Glutamatergic neuron (in vitro differentiated cells): ENCODE data around the gene ARHGAP24. TPM values are rescaled to one million over a fixed set of nuclear protein-coding genes. Genes with fewer than 3 reads are reported as not detected.

Source experiments
- DNase-seq: peaks from one replicate; pipeline ENCODE4 v3.0.0; 2022
- H3K27ac Mint-ChIP-seq: one replicate; pipeline ENCODE4 v1.8.0; 2020; ENCODE audit warnings: mild to moderate bottlenecking, mixed read lengths, inconsistent platforms; ENCODE audit not compliant: unreplicated experiment
- H3K27me3 Mint-ChIP-seq: one replicate; pipeline ENCODE4 v1.8.0; 2020; ENCODE audit warnings: mild to moderate bottlenecking, moderate library complexity, mixed read lengths, inconsistent platforms; ENCODE audit not compliant: unreplicated experiment
- H3K36me3 Mint-ChIP-seq: one replicate; pipeline ENCODE4 v1.8.0; 2020; ENCODE audit warnings: mild to moderate bottlenecking, mixed read lengths, inconsistent platforms; ENCODE audit not compliant: unreplicated experiment
- H3K4me1 Mint-ChIP-seq: one replicate; pipeline ENCODE4 v1.8.0; 2020; ENCODE audit warnings: mild to moderate bottlenecking, low read depth, mixed read lengths, inconsistent platforms; ENCODE audit not compliant: unreplicated experiment
- H3K4me3 Mint-ChIP-seq: one replicate; pipeline ENCODE4 v1.8.0; 2020; ENCODE audit warnings: mild to moderate bottlenecking, mixed read lengths, inconsistent platforms; ENCODE audit not compliant: unreplicated experiment
- H3K9me3 Mint-ChIP-seq: one replicate; pipeline ENCODE4 v1.8.0; 2020; ENCODE audit warnings: mild to moderate bottlenecking, moderate library complexity, mixed read lengths, inconsistent platforms; ENCODE audit not compliant: unreplicated experiment
- CTCF ChIP-seq: fragments of 200-600 bp; sonication (generic); IDR thresholded peaks from one replicate; pipeline ENCODE4 v1.5.0; 2021; ENCODE audit not compliant: partially characterized antibody, unreplicated experiment
- total RNA-seq: library from RNA; stranded (reverse); fragmentation: NEBNext Ultra II Directional; extraction: Animal tissue kit (Norgen Biotek cat#: 25700); gene quantifications from one replicate; pipeline ENCODE4 v1.2.1, GENCODE V29; 2021; ENCODE audit not compliant: unreplicated experiment

Gene ARHGAP24
- total RNA-seq, 1 donor from 2014 or later = 1.6 TPM

- TF ChIP-seq CTCF = no peak
- Mint-ChIP-seq H3K4me1 (no peaks in the 10 kb centered on the region), H3K36me3 (no peaks in the 10 kb centered on the region), H3K27ac (no peak overlapping the region), H3K4me3 (no peak overlapping the region), H3K9me3 (no peaks in the 10 kb centered on the region), H3K27me3 (peaks cover 2% of the 10 kb centered on the region)
- DNase-seq = no peak
These were observed 47.9 kb downstream of the ARHGAP24 start for GRCh38 chr4:85522836-85523235.

DNA sequence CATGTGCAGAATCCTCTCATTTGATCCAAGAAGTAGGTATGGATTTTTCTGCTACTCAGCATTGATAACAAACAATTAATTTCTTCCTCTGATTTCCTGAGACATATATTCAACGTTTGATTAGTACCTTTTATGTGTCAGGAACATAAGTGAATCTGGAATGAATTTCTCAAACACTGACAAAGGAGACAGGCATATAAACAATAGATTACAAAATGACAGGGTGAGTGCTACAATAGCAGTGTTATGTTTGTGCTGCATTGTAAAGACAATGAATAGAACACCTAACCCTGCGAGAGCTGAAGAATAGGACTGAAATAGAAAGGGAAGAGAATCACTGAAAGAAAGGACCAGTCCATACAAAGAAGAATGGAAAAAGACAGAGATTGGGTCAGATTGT is 52.9 kb downstream of the ARHGAP24 start:
- Mint-ChIP-seq H3K27ac (no peak overlapping the region), H3K9me3 (no peaks in the 10 kb centered on the region)
- TF ChIP-seq CTCF = no peak

DNA sequence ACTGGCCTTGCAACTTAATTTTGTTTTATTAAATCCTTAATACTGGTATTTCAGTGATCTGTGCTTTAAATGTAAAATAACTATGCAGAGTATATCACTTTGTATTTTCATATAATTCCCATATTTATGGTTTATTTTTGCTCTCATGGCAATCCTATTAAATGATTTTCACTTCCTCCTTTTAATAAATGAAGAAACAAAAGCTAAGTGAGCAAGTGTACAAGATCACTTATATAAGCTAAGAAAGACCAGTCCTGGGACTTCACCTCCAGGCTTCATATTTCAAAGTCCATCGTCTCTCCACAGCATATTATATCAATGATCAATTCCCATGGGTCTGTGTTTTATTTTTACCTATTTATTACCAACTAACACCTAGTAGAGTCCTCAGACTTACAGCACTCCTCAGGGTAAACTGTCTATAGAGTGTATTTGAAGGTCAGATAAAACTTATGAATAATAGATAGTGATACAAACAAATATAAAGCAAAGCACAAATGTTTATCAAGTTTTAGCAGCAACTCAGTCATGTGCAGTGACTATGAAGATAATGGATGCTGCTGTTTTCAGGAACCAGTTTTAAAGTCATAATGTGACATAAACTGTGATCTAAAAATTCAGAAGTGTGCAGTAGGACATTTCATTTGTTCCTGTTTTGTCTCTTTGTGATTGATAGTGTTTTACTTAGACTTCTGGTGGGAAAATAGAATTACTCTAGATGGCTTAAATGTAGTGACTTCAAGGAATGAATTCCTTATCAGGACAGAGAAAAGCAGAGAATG is 56.8 kb downstream of the ARHGAP24 start:
- Mint-ChIP-seq H3K9me3 (no peaks in the 10 kb centered on the region), H3K27ac (no peak overlapping the region), H3K36me3 (no peaks in the 10 kb centered on the region), H3K4me1 (no peaks in the 10 kb centered on the region), H3K4me3 (no peak overlapping the region), H3K27me3 (no peaks in the 10 kb centered on the region)
- no peak for TF ChIP-seq CTCF
- no peak for DNase-seq

More for the DNA sequence above, 52.9 kb downstream of the ARHGAP24 start:
- Mint-ChIP-seq H3K4me3 (no peak overlapping the region), H3K4me1 (no peaks in the 10 kb centered on the region), H3K36me3 (no peaks in the 10 kb centered on the region), H3K27me3 (peaks cover 1% of the 10 kb centered on the region)
- DNase-seq = no peak

- Mint-ChIP-seq H3K4me1 (peaks cover 4% of the 10 kb centered on the region), H3K4me3 (no peak overlapping the region), H3K27ac (no peak overlapping the region), H3K27me3 (no peaks in the 10 kb centered on the region), H3K36me3 (no peaks in the 10 kb centered on the region), H3K9me3 (no peaks in the 10 kb centered on the region)
- no peak for TF ChIP-seq CTCF
- no peak for DNase-seq
These were observed 59.2 kb downstream of the ARHGAP24 start for GRCh38 chr4:85534120-85534519.

DNA sequence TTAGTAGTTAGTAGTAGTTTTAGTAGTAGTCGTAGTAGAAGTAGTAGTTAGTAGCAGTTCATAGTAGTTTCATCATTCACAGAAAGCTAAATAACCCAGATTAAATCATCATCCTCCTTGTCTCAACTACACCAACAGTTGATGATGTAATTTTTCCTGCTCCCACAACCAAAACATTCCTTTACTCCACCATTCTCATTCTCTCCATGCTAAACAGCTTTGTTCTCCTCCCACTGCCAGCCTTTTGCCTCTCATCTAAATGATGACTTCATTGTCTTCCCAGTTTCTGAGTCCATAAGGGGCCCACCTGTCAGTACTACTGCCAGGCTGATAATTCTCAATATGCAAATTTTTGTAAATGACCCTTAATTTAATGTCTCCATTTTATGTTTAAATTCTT is 68.9 kb downstream of the ARHGAP24 start:
- DNase-seq = no peak

More for the DNA sequence above, 68.9 kb downstream of the ARHGAP24 start:
- TF ChIP-seq CTCF = no peak
- H3K27me3 Mint-ChIP-seq = no peaks in the 10 kb centered on the region
- no peak overlapping the region for H3K27ac Mint-ChIP-seq
- H3K9me3 Mint-ChIP-seq = no peaks in the 10 kb centered on the region
- H3K4me1 Mint-ChIP-seq = no peaks in the 10 kb centered on the region
- no peak overlapping the region for H3K4me3 Mint-ChIP-seq
- H3K36me3 Mint-ChIP-seq = no peaks in the 10 kb centered on the region
